ENCODE measurements around the gene RNF207. TPM values are rescaled to one million over a fixed set of nuclear protein-coding genes. Genes with fewer than 3 reads are reported as not detected.

RNF207 gene
- total RNA-seq, 1 experiment from 2014 or later = 115 TPM

DNA sequence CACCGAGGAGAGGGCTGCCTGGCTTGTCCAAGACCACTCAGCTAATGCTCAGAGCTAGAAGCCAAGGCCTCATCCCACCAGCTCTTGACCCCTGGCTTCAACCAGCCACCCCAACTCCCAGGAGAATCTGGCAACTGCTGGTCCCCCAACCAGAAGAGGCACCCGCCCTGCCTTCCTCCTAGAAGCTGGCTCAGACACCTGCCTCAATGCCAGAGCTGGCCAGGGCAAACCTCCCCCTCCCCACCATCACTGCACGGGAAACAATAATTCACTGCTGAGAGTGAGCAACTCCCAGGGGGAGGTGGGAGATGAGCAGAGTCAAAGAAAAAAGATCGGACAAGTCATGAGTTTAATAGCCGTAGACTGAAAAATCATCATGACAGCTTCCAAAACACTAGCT is 29.1 kb upstream of the RNF207 start:
- no peaks in the 10 kb centered on the region for H3K9me3 ChIP-seq (ENCODE audit: control insufficient read depth, insufficient read depth, low read depth, low read length)

DNA sequence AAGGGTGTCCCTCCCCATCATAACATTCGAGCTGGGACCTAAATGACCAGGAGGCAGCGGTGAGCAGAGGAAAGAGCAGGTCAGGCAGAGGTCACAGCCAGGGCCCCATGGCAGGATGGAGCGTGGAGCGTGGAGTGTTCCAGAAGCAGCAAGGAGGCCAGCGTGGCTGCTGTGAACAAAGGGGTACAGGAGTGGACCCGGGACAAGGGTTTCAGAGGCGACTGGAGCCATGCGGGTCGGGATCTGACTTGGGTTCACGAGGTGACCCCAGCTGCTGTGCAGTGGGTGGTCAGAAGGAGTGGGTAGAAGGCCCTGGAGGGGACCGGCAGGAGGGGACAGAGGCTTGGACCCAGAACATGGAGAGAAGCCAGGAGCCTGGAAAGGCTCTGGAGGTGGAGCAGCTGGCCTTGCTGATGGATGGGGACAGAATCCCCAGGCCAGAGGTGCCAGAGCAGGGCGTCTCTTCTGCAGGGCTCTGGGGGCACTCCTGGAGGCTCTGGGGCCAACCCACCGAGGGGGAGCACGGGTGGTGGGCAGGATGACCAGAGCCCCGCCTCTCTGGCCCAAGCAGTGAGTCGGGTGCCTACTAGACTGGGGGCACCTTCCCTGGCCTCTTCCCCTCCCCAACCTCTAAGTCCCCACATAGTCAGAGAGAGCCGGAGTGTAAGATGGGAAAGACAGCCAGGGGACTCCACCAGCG is 28.1 kb upstream of the RNF207 start:
- H3K4me3 ChIP-seq (ENCODE audit: low read depth in 2 of 2, low read length in 2 of 2) = peak overlapping the region; percentile 56 to 59; a peak in 3 of 4 replicates
- H3K27me3 ChIP-seq (ENCODE audit: control insufficient read depth, insufficient read depth, low read length) = no peaks in the 10 kb centered on the region
- no TSS peak for BruUV-seq (replicated peaks)
- H3K4me1 ChIP-seq (ENCODE audit: control insufficient read depth, insufficient read depth, low read length) = peaks cover 42% of the 10 kb centered on the region
- ATAC-seq = no peak
- in situ Hi-C loops (cut with HindIII; ENCODE audit: low pct_unique_long_range_greater_than_20kb, low sequenced_read_pairs) = no loop called here
- intact Hi-C loops (cut with micrococcal nuclease; ENCODE audit: unreplicated experiment) = no loop called here
- no peak for TF ChIP-seq SIN3A (IDR thresholded peaks at IDR 0.05; ENCODE audit: borderline replicate concordance, insufficient read depth, low read depth, low read length)
- TF ChIP-seq POLR2AphosphoS5 (IDR thresholded peaks at IDR 0.05; ENCODE audit: low read depth, low read length) = no peak
- TF ChIP-seq, protein P1, sequence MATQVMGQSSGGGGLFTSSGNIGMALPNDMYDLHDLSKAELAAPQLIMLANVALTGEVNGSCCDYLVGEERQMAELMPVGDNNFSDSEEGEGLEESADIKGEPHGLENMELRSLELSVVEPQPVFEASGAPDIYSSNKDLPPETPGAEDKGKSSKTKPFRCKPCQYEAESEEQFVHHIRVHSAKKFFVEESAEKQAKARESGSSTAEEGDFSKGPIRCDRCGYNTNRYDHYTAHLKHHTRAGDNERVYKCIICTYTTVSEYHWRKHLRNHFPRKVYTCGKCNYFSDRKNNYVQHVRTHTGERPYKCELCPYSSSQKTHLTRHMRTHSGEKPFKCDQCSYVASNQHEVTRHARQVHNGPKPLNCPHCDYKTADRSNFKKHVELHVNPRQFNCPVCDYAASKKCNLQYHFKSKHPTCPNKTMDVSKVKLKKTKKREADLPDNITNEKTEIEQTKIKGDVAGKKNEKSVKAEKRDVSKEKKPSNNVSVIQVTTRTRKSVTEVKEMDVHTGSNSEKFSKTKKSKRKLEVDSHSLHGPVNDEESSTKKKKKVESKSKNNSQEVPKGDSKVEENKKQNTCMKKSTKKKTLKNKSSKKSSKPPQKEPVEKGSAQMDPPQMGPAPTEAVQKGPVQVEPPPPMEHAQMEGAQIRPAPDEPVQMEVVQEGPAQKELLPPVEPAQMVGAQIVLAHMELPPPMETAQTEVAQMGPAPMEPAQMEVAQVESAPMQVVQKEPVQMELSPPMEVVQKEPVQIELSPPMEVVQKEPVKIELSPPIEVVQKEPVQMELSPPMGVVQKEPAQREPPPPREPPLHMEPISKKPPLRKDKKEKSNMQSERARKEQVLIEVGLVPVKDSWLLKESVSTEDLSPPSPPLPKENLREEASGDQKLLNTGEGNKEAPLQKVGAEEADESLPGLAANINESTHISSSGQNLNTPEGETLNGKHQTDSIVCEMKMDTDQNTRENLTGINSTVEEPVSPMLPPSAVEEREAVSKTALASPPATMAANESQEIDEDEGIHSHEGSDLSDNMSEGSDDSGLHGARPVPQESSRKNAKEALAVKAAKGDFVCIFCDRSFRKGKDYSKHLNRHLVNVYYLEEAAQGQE (IDR thresholded peaks at IDR 0.05; ENCODE audit: insufficient read depth in 1 of 2, low read depth in 2 of 2, low read length in 1 of 2) = no peak
- TF ChIP-seq TCF7L2 (IDR thresholded peaks at IDR 0.05; ENCODE audit: low read depth, low read length) = no peak
- no peak for TF ChIP-seq CTCF (IDR thresholded peaks at IDR 0.05)
- peak overlapping the region; percentile 80 for H3K27ac ChIP-seq (ENCODE audit: low read length)
- ChIA-PET CTCF (interaction anchor here (1.0 kb wide), 1 partner anchor 27 kb away, joined by 4 read pairs; no protein-coding TSS in a partner anchor), POLR2A (no interaction called here)
- H3K36me3 ChIP-seq (ENCODE audit: control insufficient read depth, insufficient read depth, low read length) = no peaks in the 10 kb centered on the region
- no peak for DNase-seq (ENCODE audit: low read depth, low spot score)
- H3K9me3 ChIP-seq (ENCODE audit: control insufficient read depth, insufficient read depth, low read depth, low read length) = no peaks in the 10 kb centered on the region

More for the DNA sequence above, 29.1 kb upstream of the RNF207 start:
- intact Hi-C loops (cut with micrococcal nuclease; ENCODE audit: unreplicated experiment) (no loop called here), in situ Hi-C loops (cut with HindIII; ENCODE audit: low pct_unique_long_range_greater_than_20kb, low sequenced_read_pairs) (no loop called here)
- no peak overlapping the region for H3K4me3 ChIP-seq (ENCODE audit: low read depth in 2 of 2, low read length in 2 of 2)
- no peak overlapping the region; the same call in 1 of the 2 replicates for H3K27ac ChIP-seq (ENCODE audit: low read length)
- no TSS peak for BruUV-seq (replicated peaks)
- peaks cover 43% of the 10 kb centered on the region for H3K4me1 ChIP-seq (ENCODE audit: control insufficient read depth, insufficient read depth, low read length)
- no peaks in the 10 kb centered on the region for H3K27me3 ChIP-seq (ENCODE audit: control insufficient read depth, insufficient read depth, low read length)
- ChIA-PET CTCF (interaction anchor here (1.0 kb wide), 1 partner anchor 28 kb away, joined by 4 read pairs; no protein-coding TSS in a partner anchor), POLR2A (no interaction called here)
- no peak for DNase-seq (ENCODE audit: low read depth, low spot score)
- ATAC-seq = no peak
- no peak for TF ChIP-seq POLR2AphosphoS5 (IDR thresholded peaks at IDR 0.05; ENCODE audit: low read depth, low read length)
- TF ChIP-seq CTCF (IDR thresholded peaks at IDR 0.05) = no peak
- TF ChIP-seq, protein P1 (IDR thresholded peaks at IDR 0.05; ENCODE audit: insufficient read depth in 1 of 2, low read depth in 2 of 2, low read length in 1 of 2) = no peak
- no peak for TF ChIP-seq SIN3A (IDR thresholded peaks at IDR 0.05; ENCODE audit: borderline replicate concordance, insufficient read depth, low read depth, low read length)
- no peak for TF ChIP-seq TCF7L2 (IDR thresholded peaks at IDR 0.05; ENCODE audit: low read depth, low read length)
- no peaks in the 10 kb centered on the region for H3K36me3 ChIP-seq (ENCODE audit: control insufficient read depth, insufficient read depth, low read length)

Measured in Panc1 (cell line).